Neutrophil (primary cell): ENCODE measurements around the gene KBTBD7.
"Not testable (repeated sequence)": the region's sequence is repeated elsewhere in the genome, so short reads cannot be mapped to it uniquely, and the experiment has no call there.

Source experiments
- H3K27ac ChIP-seq: fragments of 200-600 bp; sonication (generic); 2 replicates; pipeline ENCODE4 v1.5.1; 2016; ENCODE audit warnings: mild to moderate bottlenecking, moderate library complexity
- H3K27me3 ChIP-seq: fragments of 200-600 bp; sonication (generic); 2 replicates; pipeline ENCODE4 v1.6.0; 2016; ENCODE audit warnings: mild to moderate bottlenecking
- H3K36me3 ChIP-seq: fragments of 200-600 bp; sonication (generic); 2 replicates; pipeline ENCODE4 v1.5.1; 2017
- H3K4me1 ChIP-seq, 2 experiments: fragments of 200-600 bp in 1 of 2; sonication (generic) in 1 of 2; 1 replicate in 1 of 2; 2 replicates in 1 of 2; pipeline versions ENCODE4 v1.5.1 to v1.6.1; 2013 to 2016; ENCODE audit warnings: low read depth in 1 of 2, low read length in 1 of 2, mild to moderate bottlenecking in 1 of 2, moderate library complexity in 1 of 2; ENCODE audit not compliant: control insufficient read depth in 1 of 2, insufficient read depth in 1 of 2
- H3K4me3 ChIP-seq, 2 experiments: fragments of 200-600 bp in 1 of 2; sonication (generic) in 1 of 2; 1 replicate in 1 of 2; 2 replicates in 1 of 2; pipeline ENCODE4 v1.5.1; 2013 to 2016; ENCODE audit warnings: low read depth in 1 of 2, low read length in 1 of 2, mild to moderate bottlenecking in 1 of 2, moderate library complexity in 1 of 2
- H3K9me3 ChIP-seq: fragments of 200-600 bp; sonication (generic); 2 replicates; pipeline ENCODE4 v1.5.1; 2016
- TF ChIP-seq, protein P1 (sequence below): fragments of 200-600 bp; sonication (generic); IDR thresholded peaks from 2 replicates; pipeline ENCODE4 v1.5.1; 2016; ENCODE audit warnings: antibody characterized with exemption

The KBTBD7 gene

DNA sequence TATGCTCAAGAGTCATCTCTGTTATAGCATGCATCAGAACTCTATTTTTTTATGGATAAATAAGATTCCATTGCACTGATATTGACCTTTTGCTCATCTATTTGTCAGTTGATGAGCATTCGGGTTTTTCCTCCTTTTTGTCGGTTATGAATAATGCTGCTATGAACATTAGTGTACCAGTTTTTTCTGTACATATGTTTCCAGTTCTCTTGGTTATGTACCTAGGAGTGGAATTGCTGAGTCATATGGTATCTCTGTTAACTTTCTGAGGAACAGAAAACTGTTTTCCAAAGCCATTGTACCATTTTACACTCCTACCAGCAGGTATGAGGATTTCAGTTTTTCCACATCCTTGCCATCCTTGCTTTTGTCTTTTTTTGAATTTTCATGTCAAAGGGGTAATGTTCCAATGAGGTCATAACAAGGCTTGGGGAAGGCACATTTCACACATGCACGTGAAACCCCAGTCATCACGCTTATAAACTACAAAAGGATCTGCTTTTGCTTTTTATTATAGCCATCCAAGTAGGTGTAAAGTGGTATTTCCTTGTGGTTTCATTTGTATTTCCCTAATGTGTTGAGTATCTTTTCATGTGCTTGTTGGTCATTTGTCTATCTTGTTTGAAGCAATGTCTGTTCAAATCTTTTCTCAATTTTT, 14.6 kb downstream of the KBTBD7 start:
- Histone ChIP-seq H3K36me3 (no peaks in the 10 kb centered on the region), H3K27ac (peak overlapping the region; percentile 86), H3K4me3 (no peak overlapping the region), H3K9me3 (no peaks in the 10 kb centered on the region), H3K4me1 (peaks cover 41 to 46% of the 10 kb centered on the region in 2 experiments), H3K27me3 (no peaks in the 10 kb centered on the region)
- TF ChIP-seq, protein P1, sequence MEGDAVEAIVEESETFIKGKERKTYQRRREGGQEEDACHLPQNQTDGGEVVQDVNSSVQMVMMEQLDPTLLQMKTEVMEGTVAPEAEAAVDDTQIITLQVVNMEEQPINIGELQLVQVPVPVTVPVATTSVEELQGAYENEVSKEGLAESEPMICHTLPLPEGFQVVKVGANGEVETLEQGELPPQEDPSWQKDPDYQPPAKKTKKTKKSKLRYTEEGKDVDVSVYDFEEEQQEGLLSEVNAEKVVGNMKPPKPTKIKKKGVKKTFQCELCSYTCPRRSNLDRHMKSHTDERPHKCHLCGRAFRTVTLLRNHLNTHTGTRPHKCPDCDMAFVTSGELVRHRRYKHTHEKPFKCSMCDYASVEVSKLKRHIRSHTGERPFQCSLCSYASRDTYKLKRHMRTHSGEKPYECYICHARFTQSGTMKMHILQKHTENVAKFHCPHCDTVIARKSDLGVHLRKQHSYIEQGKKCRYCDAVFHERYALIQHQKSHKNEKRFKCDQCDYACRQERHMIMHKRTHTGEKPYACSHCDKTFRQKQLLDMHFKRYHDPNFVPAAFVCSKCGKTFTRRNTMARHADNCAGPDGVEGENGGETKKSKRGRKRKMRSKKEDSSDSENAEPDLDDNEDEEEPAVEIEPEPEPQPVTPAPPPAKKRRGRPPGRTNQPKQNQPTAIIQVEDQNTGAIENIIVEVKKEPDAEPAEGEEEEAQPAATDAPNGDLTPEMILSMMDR, result no peak

DNA sequence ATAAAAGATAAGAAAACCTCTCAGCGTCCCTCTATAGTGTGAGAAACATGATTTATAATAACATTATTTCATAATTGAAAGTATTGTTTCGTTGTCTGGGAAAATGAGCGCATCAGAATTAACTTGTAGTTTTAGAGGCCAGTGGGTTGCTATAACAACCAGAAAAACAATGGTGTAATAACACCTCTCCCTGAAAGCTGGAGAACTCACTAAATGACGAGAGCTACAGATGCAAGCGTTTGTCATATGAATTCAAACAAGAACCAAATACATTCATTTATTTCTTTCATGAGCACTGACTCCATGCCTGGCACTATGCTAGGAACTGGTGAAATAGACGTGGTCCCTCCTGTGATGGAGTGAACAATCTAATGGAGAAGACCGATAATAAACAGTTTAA, 16.3 kb downstream of the KBTBD7 start:
- Histone ChIP-seq H3K4me3 (peak overlapping the region; percentile 24 to 33), H3K36me3 (no peaks in the 10 kb centered on the region), H3K9me3 (no peaks in the 10 kb centered on the region), H3K27me3 (no peaks in the 10 kb centered on the region), H3K4me1 (peaks cover 41 to 46% of the 10 kb centered on the region in 2 experiments), H3K27ac (peak overlapping the region; percentile 86)
- TF ChIP-seq, protein P1, result no peak

DNA sequence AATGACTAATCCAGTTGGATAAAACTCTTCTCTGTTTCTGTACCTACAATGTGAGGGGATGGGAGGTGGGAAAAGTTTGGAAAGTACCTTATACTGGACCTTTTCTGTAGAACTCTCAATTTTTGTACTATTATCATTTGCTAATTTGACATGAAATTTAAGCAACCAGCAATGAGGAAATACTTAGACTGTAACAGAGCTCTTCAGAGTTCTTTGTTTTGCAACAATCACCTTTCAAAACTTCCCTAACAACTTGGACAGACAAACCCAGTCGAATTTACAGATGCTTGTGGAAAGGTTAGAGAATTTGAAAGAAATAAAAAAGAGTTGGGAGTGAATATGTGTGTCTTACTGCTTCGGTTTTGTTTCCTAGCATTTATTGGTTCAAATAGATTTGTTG, 16.8 kb downstream of the KBTBD7 start:
- Histone ChIP-seq H3K9me3 (no peaks in the 10 kb centered on the region), H3K27ac (peak overlapping the region; percentile 86), H3K27me3 (no peaks in the 10 kb centered on the region), H3K36me3 (no peaks in the 10 kb centered on the region), H3K4me3 (peak overlapping the region; percentile 24 to 33), H3K4me1 (peaks cover 41 to 46% of the 10 kb centered on the region in 2 experiments)
- TF ChIP-seq, protein P1, result no peak

DNA sequence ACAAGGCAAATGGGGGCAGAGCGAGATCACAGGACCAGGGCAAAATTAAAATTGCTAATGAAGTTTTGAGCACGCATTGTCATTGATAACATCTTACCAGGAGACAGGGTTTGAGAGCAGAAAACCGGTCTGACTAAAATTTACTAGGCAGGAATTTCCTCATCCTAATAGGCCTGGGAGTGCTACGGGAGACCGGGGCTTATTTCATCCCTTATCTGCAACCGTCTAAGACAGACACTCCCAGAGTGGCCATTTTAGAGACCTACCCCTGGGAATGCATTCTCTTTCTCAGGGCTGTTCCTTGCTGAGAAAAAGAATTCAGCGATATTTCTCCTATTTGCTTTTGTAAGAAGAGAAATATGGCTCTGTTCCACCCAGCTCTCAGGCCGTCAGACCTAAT, 18.8 kb downstream of the KBTBD7 start:
- not testable (repeated sequence) for H3K27ac ChIP-seq, H3K36me3 ChIP-seq, H3K9me3 ChIP-seq, H3K27me3 ChIP-seq, H3K4me3 ChIP-seq
- peaks cover 41 to 45% of the 10 kb centered on the region in 2 experiments for H3K4me1 ChIP-seq

DNA sequence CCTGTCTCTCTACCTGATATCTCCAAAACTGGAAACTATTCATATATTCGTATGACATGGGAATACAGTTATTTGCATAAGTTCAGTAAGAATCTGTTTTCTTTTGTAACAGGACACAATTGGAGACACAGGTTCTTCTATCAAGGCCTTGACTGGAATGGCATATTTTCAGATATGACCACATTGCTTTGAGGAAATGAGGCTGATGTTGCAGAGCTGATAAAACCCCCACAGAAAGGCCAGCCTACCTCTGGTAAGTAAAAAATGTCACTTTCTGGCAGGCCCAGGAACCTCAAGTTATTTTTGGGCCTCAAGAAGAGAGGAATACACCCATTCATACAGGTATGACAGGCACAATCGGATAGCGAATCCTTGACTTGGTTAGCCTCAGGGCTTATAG, 32.2 kb downstream of the KBTBD7 start:
- no peaks in the 10 kb centered on the region for H3K27me3 ChIP-seq
- H3K27ac ChIP-seq, result no peak overlapping the region
- H3K4me1 ChIP-seq, result no peaks in the 10 kb centered on the region
- TF ChIP-seq, protein P1, result no peak
- H3K9me3 ChIP-seq, result no peaks in the 10 kb centered on the region
- no peak overlapping the region for H3K4me3 ChIP-seq
- H3K36me3 ChIP-seq, result no peaks in the 10 kb centered on the region

DNA sequence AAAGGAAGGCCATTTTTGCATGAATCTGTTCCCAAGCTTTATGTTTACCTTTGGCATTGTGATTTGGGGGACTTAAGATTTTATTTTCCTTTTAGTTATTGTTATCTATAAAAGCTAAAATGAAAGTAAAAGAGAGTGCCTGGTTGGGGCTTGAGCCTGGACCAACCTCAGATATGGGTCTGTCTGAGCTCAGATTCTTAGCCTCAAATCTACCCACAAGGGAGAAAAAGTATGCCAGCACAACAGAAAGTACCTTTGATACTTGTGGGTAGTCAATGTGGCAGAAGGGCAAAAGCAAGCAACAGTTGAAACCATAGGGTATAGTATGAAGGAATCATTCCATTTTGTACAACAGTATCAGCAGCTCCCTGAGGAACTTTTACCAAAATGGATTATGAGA, 35.2 kb downstream of the KBTBD7 start:
- no peaks in the 10 kb centered on the region for H3K36me3 ChIP-seq
- H3K4me1 ChIP-seq, result no peaks in the 10 kb centered on the region
- H3K27me3 ChIP-seq, result no peaks in the 10 kb centered on the region
- H3K4me3 ChIP-seq, result no peak overlapping the region
- H3K9me3 ChIP-seq, result no peaks in the 10 kb centered on the region
- TF ChIP-seq, protein P1, result no peak
- H3K27ac ChIP-seq, result no peak overlapping the region
